Stimulated activated CD8-positive, alpha-beta memory T cell treated with anti-CD3 and anti-CD28 coated beads, Interleukin-7, amount 100 ng/mL, for 4 hours (primary cell): ENCODE results near the gene SOS2.
"Not testable (repeated sequence)": the region's sequence is repeated elsewhere in the genome, so short reads cannot be mapped to it uniquely, and the experiment has no call there.

Source experiments
- DNase-seq, 2 donors: peaks; one replicate each; pipeline ENCODE4 v3.0.0-alpha.2; 2020; ENCODE audit warnings: low read depth in 2 of 2

The SOS2 gene

GRCh38 chr14:50225974-50226297 lies 5.4 kb downstream of the SOS2 start:
- no peak for DNase-seq

GRCh38 chr14:50225067-50225973 lies 6.1 kb downstream of the SOS2 start:
- DNase-seq, result no peak

- no peak for DNase-seq
Observed at GRCh38 chr14:50222055-50222613, 9.2 kb downstream of the SOS2 start.

- DNase-seq, result no peak
Observed at GRCh38 chr14:50218501-50218900, 12.9 kb downstream of the SOS2 start.

GRCh38 chr14:50215416-50215815 lies 16.0 kb downstream of the SOS2 start:
- DNase-seq, result no peak

GRCh38 chr14:50213795-50214194 lies 17.6 kb downstream of the SOS2 start:
- no peak for DNase-seq

GRCh38 chr14:50212726-50213125 lies 18.7 kb downstream of the SOS2 start:
- DNase-seq, result no peak

- DNase-seq, result no peak
Observed at GRCh38 chr14:50210074-50210473, 21.3 kb downstream of the SOS2 start.

- DNase-seq, result no peak
Observed at GRCh38 chr14:50198499-50198898, 32.9 kb downstream of the SOS2 start.

GRCh38 chr14:50191499-50191898 lies 39.9 kb downstream of the SOS2 start:
- DNase-seq, result no peak

GRCh38 chr14:50186107-50186506 lies 45.3 kb downstream of the SOS2 start:
- no peak for DNase-seq

GRCh38 chr14:50173891-50174290 lies 57.5 kb downstream of the SOS2 start:
- DNase-seq, result no peak

GRCh38 chr14:50171895-50172294 lies 59.5 kb downstream of the SOS2 start:
- no peak for DNase-seq

GRCh38 chr14:50167381-50167780 lies 64.0 kb downstream of the SOS2 start:
- not testable (repeated sequence) for DNase-seq

- no peak for DNase-seq
Observed at GRCh38 chr14:50156111-50156510, 75.3 kb downstream of the SOS2 start.

GRCh38 chr14:50148799-50149198 lies 82.6 kb downstream of the SOS2 start:
- no peak for DNase-seq

- DNase-seq, result no peak
Observed at GRCh38 chr14:50139192-50139591, 92.2 kb downstream of the SOS2 start.

GRCh38 chr14:50127802-50128201 lies 103.6 kb downstream of the SOS2 start:
- no peak for DNase-seq

GRCh38 chr14:50123062-50123461 lies 108.3 kb downstream of the SOS2 start:
- DNase-seq, result no peak

- no peak for DNase-seq
Observed at GRCh38 chr14:50122291-50122690, 109.1 kb downstream of the SOS2 start.

GRCh38 chr14:50121486-50121885 lies 109.9 kb downstream of the SOS2 start:
- no peak for DNase-seq

GRCh38 chr14:50117456-50117855 lies 113.9 kb downstream of the SOS2 start:
- DNase-seq, result no peak

- no peak for DNase-seq
Observed at GRCh38 chr14:50116966-50117365, 114.4 kb downstream of the SOS2 start.
